Kidney tubule cell (primary cell): ENCODE results near the gene SARDH.
"Not testable (repeated sequence)": the region's sequence is repeated elsewhere in the genome, so short reads cannot be mapped to it uniquely, and the experiment has no call there.

Experiments used
- DNase-seq: peaks from one replicate; pipeline ENCODE4 v3.0.0-alpha.2; 2018; ENCODE audit warnings: low spot score

Gene SARDH

GRCh38 chr9:133629221-133630110 lies 108.7 kb downstream of the SARDH start:
- no peak for DNase-seq

GRCh38 chr9:133628766-133629165 lies 109.4 kb downstream of the SARDH start:
- no peak for DNase-seq

- DNase-seq = no peak
These were observed 110.8 kb downstream of the SARDH start for GRCh38 chr9:133627341-133627740.

GRCh38 chr9:133626008-133626407 lies 112.1 kb downstream of the SARDH start:
- DNase-seq = not testable (repeated sequence)

- DNase-seq = no peak
These were observed 115.6 kb downstream of the SARDH start for GRCh38 chr9:133622555-133622954.

GRCh38 chr9:133621725-133622267 lies 116.4 kb downstream of the SARDH start:
- DNase-seq = no peak

- DNase-seq = peak; percentile 35
These were observed 118.4 kb downstream of the SARDH start for GRCh38 chr9:133619791-133620190.

GRCh38 chr9:133618726-133619125 lies 119.4 kb downstream of the SARDH start:
- peak; percentile 2 for DNase-seq

DNA sequence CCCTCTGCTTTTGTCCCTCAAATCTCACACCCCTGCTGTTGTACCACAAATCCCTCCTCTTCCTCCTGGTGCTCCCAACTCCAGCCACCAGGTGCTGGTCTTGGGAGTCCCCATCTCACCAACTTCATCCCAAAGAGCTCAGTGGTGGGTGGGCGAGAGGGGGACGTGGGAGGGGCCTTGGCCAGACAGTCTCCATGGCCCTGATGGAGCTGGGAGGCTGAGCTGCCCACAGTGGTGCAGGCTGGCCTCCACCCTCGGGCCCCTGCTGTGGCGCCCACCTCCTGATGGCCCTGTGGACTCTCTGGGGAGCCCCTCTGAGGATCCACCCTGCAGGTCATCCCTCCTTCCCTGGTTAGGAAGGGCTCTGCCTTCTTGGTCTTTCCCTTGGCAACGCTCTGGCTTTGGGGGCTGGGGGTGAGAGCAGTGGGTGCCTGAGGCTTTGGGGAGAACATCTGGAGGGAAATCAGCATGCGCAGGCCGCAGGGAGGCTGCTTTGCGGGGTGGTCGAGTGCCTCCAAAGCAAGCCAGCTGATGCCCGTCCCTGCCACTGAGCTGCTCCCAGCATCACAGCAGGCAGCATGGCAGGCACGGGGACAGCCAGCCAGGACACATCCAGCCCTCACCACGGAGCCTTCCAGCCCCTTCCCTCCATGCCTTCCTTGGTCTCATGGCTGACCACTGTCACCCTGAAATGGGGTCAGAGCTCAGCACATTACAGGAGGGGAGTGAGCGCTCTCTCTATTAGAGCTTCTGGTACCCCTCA lies 121.3 kb downstream of the SARDH start:
- no peak for DNase-seq

GRCh38 chr9:133615606-133616188 lies 122.5 kb downstream of the SARDH start:
- no peak for DNase-seq

DNA sequence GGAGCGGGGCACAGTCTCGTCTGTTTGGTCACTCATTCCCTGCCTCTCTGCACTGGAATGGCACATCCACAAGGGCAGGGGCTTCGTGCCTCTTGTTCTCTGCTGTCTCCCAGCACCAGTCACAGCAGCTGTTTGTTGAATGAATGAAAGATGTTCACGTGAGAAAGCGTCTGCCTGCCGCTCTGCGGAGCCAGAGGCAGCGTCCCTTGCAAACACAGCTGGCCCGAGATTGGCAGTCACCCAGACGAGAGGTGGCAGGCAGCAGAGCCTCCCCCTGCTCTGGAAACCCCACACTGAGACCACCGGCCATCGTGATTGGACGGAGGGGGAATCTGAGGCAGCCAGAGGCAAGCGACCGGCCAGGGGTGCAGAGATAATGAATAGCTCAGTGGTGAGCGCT lies 123.0 kb downstream of the SARDH start:
- no peak for DNase-seq

DNA sequence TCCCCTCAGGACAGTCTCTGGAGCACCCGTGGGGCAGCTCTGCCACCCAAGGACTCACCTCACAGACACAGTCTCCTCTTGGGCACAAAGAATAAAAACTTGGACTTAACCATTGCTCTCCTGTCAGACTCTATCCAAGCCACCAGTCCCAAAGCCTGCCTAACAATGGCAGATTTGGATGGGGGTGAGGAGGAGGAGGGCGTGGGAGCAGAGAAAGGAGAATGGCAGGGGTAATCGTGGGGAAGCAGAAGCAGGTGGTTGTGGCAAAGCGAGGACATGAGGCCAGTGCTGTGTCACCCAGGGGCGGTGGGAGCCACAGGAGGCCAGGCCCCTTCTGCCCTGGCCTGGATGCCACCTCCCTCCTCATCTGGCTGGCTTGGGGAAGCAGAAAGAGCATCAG lies 123.5 kb downstream of the SARDH start:
- DNase-seq = no peak

- no peak for DNase-seq
These were observed 124.1 kb downstream of the SARDH start for GRCh38 chr9:133614056-133614455.
